ENCODE data around the gene JAZF1.

The JAZF1 gene

DNA sequence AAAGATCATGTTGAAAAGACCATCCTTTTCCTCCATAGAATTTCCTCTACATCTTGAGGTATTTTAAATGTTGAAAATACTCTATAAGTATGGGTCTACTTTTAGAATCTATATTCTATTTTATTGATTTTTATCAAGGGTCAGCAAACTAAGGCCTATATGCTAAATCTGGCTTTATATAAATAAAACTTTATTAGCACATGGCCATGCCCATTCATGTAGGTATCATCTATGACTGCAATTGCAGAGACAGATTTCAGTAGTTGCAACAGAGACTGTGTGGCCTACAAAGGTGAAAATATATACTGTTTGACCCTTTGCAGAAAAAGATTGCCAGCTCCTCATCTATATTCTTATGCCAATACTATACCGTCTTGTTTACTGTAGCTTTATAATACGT, 367.9 kb downstream of the JAZF1 start:
- in situ Hi-C loops (cut with HindIII; ENCODE audit: low sequenced_read_pairs) = no loop called here

- in situ Hi-C loops (cut with HindIII; ENCODE audit: low sequenced_read_pairs) = no loop called here
Measured at GRCh38 chr7:27810186-27810585, 370.4 kb downstream of the JAZF1 start.

- in situ Hi-C loops (cut with HindIII; ENCODE audit: low sequenced_read_pairs) = no loop called here
Measured at GRCh38 chr7:27808626-27809025, 372.0 kb downstream of the JAZF1 start.

DNA sequence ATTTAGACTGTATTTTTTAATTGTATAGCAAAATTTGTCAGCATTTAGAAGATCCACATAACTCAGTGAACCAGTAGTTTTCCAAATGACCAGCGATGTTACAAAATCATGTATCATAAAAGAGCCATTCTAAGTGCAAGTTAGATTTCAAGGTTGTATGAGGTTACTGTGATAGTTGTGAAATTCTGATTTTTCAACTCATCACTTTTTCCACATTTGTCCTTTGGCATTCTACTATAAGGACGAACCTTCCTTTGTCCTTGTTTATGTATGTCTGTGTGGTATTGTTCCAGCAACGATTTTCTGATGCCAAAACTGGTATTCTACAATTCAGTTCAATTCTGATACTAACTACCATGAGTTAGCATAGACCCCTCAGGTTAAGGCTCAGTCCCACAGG, 376.5 kb downstream of the JAZF1 start:
- in situ Hi-C loops (cut with HindIII; ENCODE audit: low sequenced_read_pairs) = no loop called here

DNA sequence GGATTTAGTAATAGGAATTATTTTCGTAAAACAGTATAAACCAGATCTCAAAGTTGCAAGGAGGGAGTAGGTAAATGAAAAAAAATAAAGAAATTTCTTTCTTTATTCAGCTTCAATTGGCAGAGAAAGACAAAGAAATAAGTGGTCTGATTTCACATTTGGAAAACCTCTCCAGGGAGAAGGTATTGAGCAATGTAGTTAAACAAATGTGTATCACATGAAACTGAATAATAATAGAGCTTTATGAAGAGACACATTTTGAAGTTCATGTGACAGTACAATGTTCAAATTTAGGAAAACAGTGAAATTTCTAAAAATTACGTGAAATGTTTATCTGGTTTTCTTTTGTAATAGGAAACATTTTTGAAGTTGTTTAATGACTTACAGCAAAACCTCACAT, 377.6 kb downstream of the JAZF1 start:
- in situ Hi-C loops (cut with HindIII; ENCODE audit: low sequenced_read_pairs) = no loop called here

- in situ Hi-C loops (cut with HindIII; ENCODE audit: low sequenced_read_pairs) = no loop called here
Measured at GRCh38 chr7:27799212-27799611, 381.4 kb downstream of the JAZF1 start.

- in situ Hi-C loops (cut with HindIII; ENCODE audit: low sequenced_read_pairs) = no loop called here
Measured at GRCh38 chr7:27795977-27796376, 384.6 kb downstream of the JAZF1 start.

- in situ Hi-C loops (cut with HindIII; ENCODE audit: low sequenced_read_pairs) = no loop called here
Measured at GRCh38 chr7:27793780-27794179, 386.8 kb downstream of the JAZF1 start.

DNA sequence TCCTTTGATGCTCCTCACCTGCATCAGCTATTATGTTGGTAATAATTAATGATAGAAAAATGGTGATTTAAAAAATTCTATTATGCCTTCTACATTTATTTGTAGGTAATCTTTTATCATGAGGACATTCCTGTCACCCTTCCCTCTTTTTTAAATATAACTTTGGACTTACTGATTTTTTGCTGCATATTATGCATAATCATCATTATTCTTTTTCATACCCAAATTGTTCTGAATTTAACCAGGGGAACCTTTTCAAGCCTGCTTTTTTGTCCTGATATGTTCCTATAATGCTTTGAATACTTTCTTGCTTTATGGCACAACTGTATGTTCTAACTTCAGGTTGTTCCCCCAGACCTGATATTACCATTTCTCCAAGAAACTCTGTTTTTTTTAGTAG, 392.2 kb downstream of the JAZF1 start:
- in situ Hi-C loops (cut with HindIII; ENCODE audit: low sequenced_read_pairs) = loop anchor here (5.0 to 10.0 kb wide), 2 partner anchors 39 to 584 kb away; partner anchors contain the start of gene HOXA13

- in situ Hi-C loops (cut with HindIII; ENCODE audit: low sequenced_read_pairs) = loop anchor here (5.0 to 10.0 kb wide), 2 partner anchors 43 to 580 kb away; partner anchors contain the start of gene HOXA13
Measured at GRCh38 chr7:27784399-27785053, 396.1 kb downstream of the JAZF1 start.

- in situ Hi-C loops (cut with HindIII; ENCODE audit: low sequenced_read_pairs) = loop anchor here (10.0 kb wide), 1 partner anchor 578 kb away; the partner anchor contains the start of gene HOXA13
Measured at GRCh38 chr7:27782849-27783248, 397.7 kb downstream of the JAZF1 start.

DNA sequence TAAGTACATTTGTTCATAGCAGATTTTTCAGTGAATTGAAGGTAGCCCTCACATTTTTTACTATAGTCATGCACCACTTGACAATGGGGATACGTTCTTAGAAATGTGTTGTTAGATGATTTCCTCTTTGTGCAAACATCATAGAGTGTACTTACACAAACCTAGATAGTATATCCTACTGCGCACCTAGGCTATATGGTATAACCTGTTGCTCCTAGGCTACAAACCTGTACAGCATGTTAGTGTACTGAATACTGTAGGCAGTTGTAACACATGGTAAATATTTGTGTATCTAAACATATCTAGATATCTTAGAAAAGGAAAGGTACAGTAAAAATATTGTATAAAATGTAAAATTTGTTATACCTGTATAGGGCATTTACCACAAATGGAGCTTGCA, 399.4 kb downstream of the JAZF1 start:
- in situ Hi-C loops (cut with HindIII; ENCODE audit: low sequenced_read_pairs) = loop anchor here (10.0 kb wide), 1 partner anchor 576 kb away; the partner anchor contains the start of gene HOXA13

Data from endothelial cell of hepatic sinusoid (primary cell).